H1 (cell line): ENCODE measurements around the gene OR1E1. TPM values are rescaled to one million over a fixed set of nuclear protein-coding genes. Genes with fewer than 3 reads are reported as not detected.

Experiments used
- CTCF ChIA-PET: fragments of 300-600 bp; sonication (Branson Sonifier 250); formaldehyde crosslinking; loops from one replicate; lab custom pipeline; 2021; ENCODE audit not compliant: partially characterized antibody; lab: Charles Lee
- POLR2A ChIA-PET: fragments of 300-600 bp; sonication (Branson Sonifier 250); formaldehyde crosslinking; loops from one replicate; lab custom pipeline; 2021; ENCODE audit warnings: inconsistent platforms; ENCODE audit not compliant: partially characterized antibody; lab: Charles Lee
- DNase-seq, 2 experiments: peaks; one replicate each; pipeline versions ENCODE4 v3.0.0 to v3.0.0-alpha.2; 2010 to 2022; ENCODE audit warnings: low spot score in 2 of 2, low read depth in 1 of 2, mixed read lengths in 1 of 2
- FAIRE-seq: peaks from 2 replicates; lab custom pipeline; 2011; peaks lifted over from hg19 to GRCh38; lab: Jason Lieb, UNC
- H2AFZ ChIP-seq: 2 replicates; pipeline ENCODE4 v1.8.1; 2012; ENCODE audit warnings: low read length, inconsistent platforms
- H2AK5ac ChIP-seq: 2 replicates; pipeline ENCODE4 v1.6.1; 2013; ENCODE audit warnings: low read depth, low read length
- H2BK120ac ChIP-seq: replicated peaks from 2 replicates; pipeline ENCODE3; 2013; ENCODE audit warnings: low read depth, low read length, inconsistent platforms
- H2BK12ac ChIP-seq: 2 replicates; pipeline ENCODE4 v1.6.1; 2013; ENCODE audit warnings: low read depth, low read length
- H2BK15ac ChIP-seq: 2 replicates; pipeline ENCODE4 v1.6.1; 2013; ENCODE audit warnings: low read length
- H2BK20ac ChIP-seq: 2 replicates; pipeline ENCODE4 v1.6.1; 2013; ENCODE audit warnings: low read length
- H2BK5ac ChIP-seq: 2 replicates; pipeline ENCODE4 v1.6.1; 2013; ENCODE audit warnings: low read depth, low read length
- H3K14ac ChIP-seq: 2 replicates; pipeline ENCODE4 v1.6.1; 2013; ENCODE audit warnings: inconsistent platforms; ENCODE audit not compliant: insufficient read length
- H3K18ac ChIP-seq: 2 replicates; pipeline ENCODE4 v1.6.1; 2013; ENCODE audit warnings: low read length; ENCODE audit errors: extremely low read depth
- H3K23ac ChIP-seq: 2 replicates; pipeline ENCODE4 v1.6.1; 2013; ENCODE audit warnings: inconsistent platforms; ENCODE audit not compliant: insufficient read length
- H3K23me2 ChIP-seq: 2 replicates; pipeline ENCODE4 v1.6.1; 2013; ENCODE audit warnings: low read depth, low read length
- H3K27ac ChIP-seq: 2 replicates; pipeline ENCODE4 v1.6.1; 2011; ENCODE audit warnings: low read depth, low read length, inconsistent platforms
- H3K27me3 ChIP-seq, 4 experiments: replicated peaks in 1 of 4; 1 replicate in 1 of 4; 2 replicates in 3 of 4; pipeline versions ENCODE4 v1.6.1 to v1.8.1; 2011 to 2013; ENCODE audit warnings: low read length in 3 of 4, mild to moderate bottlenecking in 3 of 4, inconsistent platforms in 2 of 4, mixed read lengths in 2 of 4, moderate library complexity in 1 of 4; ENCODE audit not compliant: control insufficient read depth in 3 of 4, insufficient read depth in 3 of 4; ENCODE audit errors: extremely low read depth in 1 of 4
- H3K36me3 ChIP-seq, 4 experiments: 2 replicates each; pipeline versions ENCODE4 v1.6.1 to v1.8.1; 2011 to 2013; ENCODE audit warnings: mild to moderate bottlenecking in 4 of 4, low read length in 3 of 4, moderate library complexity in 2 of 4, control low read depth in 1 of 4, inconsistent platforms in 1 of 4; ENCODE audit not compliant: insufficient read depth in 4 of 4, control insufficient read depth in 2 of 4
- H3K4ac ChIP-seq: replicated peaks from 2 replicates; pipeline ENCODE3; 2013; ENCODE audit warnings: low read length, low read depth, mixed read lengths, inconsistent platforms; ENCODE audit not compliant: insufficient read length
- H3K4me1 ChIP-seq, 4 experiments: replicated peaks in 1 of 4; 1 replicate in 1 of 4; 2 replicates in 3 of 4; pipeline versions ENCODE4 v1.6.1 to v1.8.1; 2011 to 2013; ENCODE audit warnings: low read length in 3 of 4, inconsistent platforms in 2 of 4, mixed read lengths in 1 of 4; ENCODE audit not compliant: insufficient read depth in 4 of 4, control insufficient read depth in 3 of 4
- H3K4me2 ChIP-seq, 2 experiments: 2 replicates each; pipeline versions ENCODE4 v1.6.1 to v1.8.1; 2011 to 2013; ENCODE audit warnings: low read depth in 2 of 2, low read length in 2 of 2, control low read depth in 1 of 2, inconsistent platforms in 1 of 2, mild to moderate bottlenecking in 1 of 2; ENCODE audit not compliant: insufficient read depth in 1 of 2
- H3K4me3 ChIP-seq, 4 experiments: fragments of 200-600, 300-600 bp in 1 of 4; sonication (generic), shearing (Covaris generic), sonication (Bioruptor Twin) in 1 of 4; 2 replicates each; pipeline versions ENCODE4 v1.5.1 to v1.8.1; 2011 to 2016; ENCODE audit warnings: low read length in 4 of 4, low read depth in 3 of 4, control low read depth in 2 of 4, inconsistent platforms in 2 of 4, mild to moderate bottlenecking in 2 of 4, mixed read lengths in 1 of 4, moderate library complexity in 1 of 4; ENCODE audit not compliant: insufficient read depth in 2 of 4; ENCODE audit errors: extremely low read depth in 1 of 4
- H3K56ac ChIP-seq: replicated peaks from 2 replicates; pipeline ENCODE3; 2013; ENCODE audit warnings: low read depth, mild to moderate bottlenecking, mixed read lengths, low read length, inconsistent platforms; ENCODE audit not compliant: insufficient read length
- H3K79me1 ChIP-seq: 2 replicates; pipeline ENCODE4 v1.6.1; 2013; ENCODE audit warnings: low read depth, low read length, control low read depth
- H3K79me2 ChIP-seq, 2 experiments: 2 replicates each; pipeline versions ENCODE4 v1.6.1 to v1.8.1; 2012 to 2013; ENCODE audit warnings: low read length in 2 of 2, mild to moderate bottlenecking in 2 of 2, inconsistent platforms in 1 of 2; ENCODE audit not compliant: insufficient read depth in 2 of 2, control insufficient read depth in 1 of 2
- H3K9ac ChIP-seq, 4 experiments: replicated peaks in 1 of 4; 1 replicate in 1 of 4; 2 replicates in 3 of 4; pipeline versions ENCODE4 v1.6.1 to v1.8.1; 2011 to 2013; ENCODE audit warnings: low read depth in 3 of 4, low read length in 3 of 4, control low read depth in 2 of 4, mild to moderate bottlenecking in 2 of 4, moderate library complexity in 2 of 4, inconsistent platforms in 1 of 4; ENCODE audit errors: extremely low read depth in 1 of 4
- H3K9me3 ChIP-seq, 2 experiments: 2 replicates each; pipeline versions ENCODE4 v1.6.1 to v1.8.1; 2012 to 2013; ENCODE audit warnings: mild to moderate bottlenecking in 2 of 2, moderate library complexity in 2 of 2, control low read depth in 1 of 2, inconsistent platforms in 1 of 2, low read depth in 1 of 2, low read length in 1 of 2, mixed read lengths in 1 of 2; ENCODE audit not compliant: insufficient read depth in 2 of 2
- H4K20me1 ChIP-seq, 2 experiments: replicated peaks in 1 of 2; 2 replicates each; pipeline versions ENCODE3 to v1.8.1; 2011 to 2013; ENCODE audit warnings: inconsistent platforms in 2 of 2, low read length in 2 of 2, mild to moderate bottlenecking in 1 of 2; ENCODE audit not compliant: insufficient read depth in 2 of 2, control insufficient read depth in 1 of 2
- H4K5ac ChIP-seq: 2 replicates; pipeline ENCODE4 v1.6.1; 2013; ENCODE audit warnings: low read length, low read depth, mixed read lengths, inconsistent platforms; ENCODE audit not compliant: insufficient read length
- H4K8ac ChIP-seq: 2 replicates; pipeline ENCODE4 v1.8.0; 2013; ENCODE audit warnings: mild to moderate bottlenecking, moderate library complexity, low read length, inconsistent platforms; ENCODE audit not compliant: insufficient read depth; ENCODE audit errors: extremely low read depth
- H4K91ac ChIP-seq: replicated peaks from 2 replicates; pipeline ENCODE3; 2013; ENCODE audit warnings: low read length, mixed read lengths, inconsistent platforms; ENCODE audit not compliant: insufficient read length
- BACH1 ChIP-seq: IDR thresholded peaks from 2 replicates; pipeline ENCODE4 v1.6.1; 2012; ENCODE audit warnings: low read length, improper control_type of control experiment
- CHD2 ChIP-seq: IDR thresholded peaks from 2 replicates; pipeline ENCODE4 v1.6.1; 2012; ENCODE audit warnings: low read length, improper control_type of control experiment
- CREB1 ChIP-seq: IDR thresholded peaks from 2 replicates; pipeline ENCODE4 v1.6.1; 2012; ENCODE audit warnings: inconsistent platforms
- KDM4A ChIP-seq: IDR thresholded peaks from one replicate; pipeline ENCODE4 v1.7.1; 2012; ENCODE audit warnings: low read depth, mild to moderate bottlenecking, moderate library complexity, low read length, inconsistent platforms; ENCODE audit not compliant: severe bottlenecking
- POLR2AphosphoS5 ChIP-seq: IDR thresholded peaks from 2 replicates; pipeline ENCODE4 v1.6.1; 2011; ENCODE audit warnings: low read depth, low read length
- SAP30 ChIP-seq: fragments of 300-600 bp; sonication (generic); IDR thresholded peaks from 2 replicates; pipeline ENCODE4 v1.7.1; 2012; ENCODE audit warnings: low read length, moderate library complexity, mild to moderate bottlenecking, inconsistent platforms; ENCODE audit not compliant: insufficient read depth, insufficient replicate concordance
- SIX5 ChIP-seq: IDR thresholded peaks from 2 replicates; pipeline ENCODE4 v1.6.1; 2011; ENCODE audit warnings: mild to moderate bottlenecking, low read depth, low read length
- SRF ChIP-seq: IDR thresholded peaks from 2 replicates; pipeline ENCODE4 v1.6.1; 2011; ENCODE audit warnings: mild to moderate bottlenecking, low read depth, low read length, moderate library complexity
- USF2 ChIP-seq: IDR thresholded peaks from 2 replicates; pipeline ENCODE4 v1.6.1; 2011; ENCODE audit warnings: low read length, improper control_type of control experiment
- ZNF274 ChIP-seq: IDR thresholded peaks from 2 replicates; pipeline ENCODE4 v1.7.0; 2012; ENCODE audit warnings: low read length, borderline replicate concordance; ENCODE audit errors: extremely low read depth
- WGBS, 2 experiments: shearing (Covaris generic) in 1 of 2; methylation state at CpG; one replicate each; pipeline versions ENCODE4 v1.1.6 to v1.1.7; 2013 to 2015; ENCODE audit warnings: low lambda C conversion rate in 2 of 2, mixed read lengths in 2 of 2, inconsistent platforms in 1 of 2, low coverage in 1 of 2, missing lambda C conversion rate in 1 of 2; ENCODE audit not compliant: insufficient replicate concordance in 2 of 2, insufficient coverage in 1 of 2, insufficient read length in 1 of 2; ENCODE audit errors: extremely low coverage in 1 of 2, missing lambda C conversion rate in 1 of 2; 5-methylcytosine and 5-hydroxymethylcytosine counted together
- polyA plus RNA-seq, 7 experiments: library from polyadenylated mRNA; depleted of rRNA in 3 of 7; stranded (reverse) in 5 of 7; unstranded in 2 of 7; fragments of >200 nt in 5 of 7; fragments of 200-250 nt in 2 of 7; gene quantifications; 1 replicate in 5 of 7; 2 replicates in 1 of 7; 4 replicates in 1 of 7; pipeline versions ENCODE4 v1.2.1 to v1.2.3, GENCODE V29; 2011 to 2013; ENCODE audit warnings: missing spikeins in 2 of 7, mixed read lengths in 2 of 7
- total RNA-seq: library from RNA; stranded (reverse); fragmentation: NEBNext Ultra II Directional; extraction: Animal tissue kit (Norgen Biotek cat#: 25700); gene quantifications from 2 replicates; pipeline ENCODE4 v1.2.1, GENCODE V29; 2021

The OR1E1 gene
- total and polyA plus RNA-seq, 2 of the 8 experiments (the other 6 are each of a cell fraction or from before 2014, with no cell fraction given), result not detected

- 87% methylated on average over 3 of the region's 3 CpGs; no CpG with 5 or more reads in 1 of the 2 experiments for WGBS, 2 experiments
- Histone ChIP-seq H3K27ac (no peak within 1 kb of the TSS), H3K14ac (no peak within 1 kb of the TSS), H3K4me1 (peaks cover 0 to 3% (median 1%) of the 10 kb centered on the region in 4 experiments; a peak in 2 of 7 replicates), H3K18ac (no peak within 1 kb of the TSS), H3K79me1 (no peaks in the 10 kb centered on the region), H4K91ac (no peak within 1 kb of the TSS), H4K20me1 (no peaks in the 10 kb centered on the region), H3K9ac (no peak within 1 kb of the TSS), H3K4me3 (no peak within 1 kb of the TSS), H2BK120ac (no peak within 1 kb of the TSS), H2BK20ac (no peak within 1 kb of the TSS), H3K4me2 (no peak within 1 kb of the TSS), H3K4ac (no peak within 1 kb of the TSS), H3K9me3 (no peaks in the 10 kb centered on the region), H2AFZ (no peak within 1 kb of the TSS), H3K27me3 (no peaks in the 10 kb centered on the region), H3K23me2 (no peaks in the 10 kb centered on the region; the same call in 1 of the 2 replicates), H3K79me2 (no peaks in the 10 kb centered on the region), H3K23ac (no peak within 1 kb of the TSS), H4K5ac (no peak within 1 kb of the TSS), H4K8ac (no peak within 1 kb of the TSS), H2AK5ac (no peak within 1 kb of the TSS), H3K36me3 (no peaks in the 10 kb centered on the region), H2BK15ac (no peak within 1 kb of the TSS), H2BK5ac (no peak within 1 kb of the TSS), H2BK12ac (no peak within 1 kb of the TSS), H3K56ac (no peak within 1 kb of the TSS)
- DNase-seq, result no peak
- ChIA-PET POLR2A (no interaction called here), CTCF (interaction anchor here (0.8 kb wide), 1 partner anchor 62 kb away, joined by 3 read pairs; no protein-coding TSS in a partner anchor)
- no peak for FAIRE-seq
- TF ChIP-seq SIX5 (no peak), SRF (no peak), CREB1 (no peak), BACH1 (no peak), ZNF274 (no peak), KDM4A (no peak), CHD2 (no peak), POLR2AphosphoS5 (no peak), SAP30 (no peak), USF2 (no peak)
Observed at GRCh38 chr17:3433741-3434140, 35.5 kb upstream of the OR1E1 start, which contains the start of gene OR1E2. Gene OR1E2, minus strand, starts transcription at chr17:3433841. Its CDS starts 0 bp downstream, at chr17:3433841.
